Activated naive CD8-positive, alpha-beta T cell treated with anti-CD3 and anti-CD28 coated beads, Interleukin-2, amount 50 U/mL, for 16 hours (primary cell): ENCODE data around the gene CNPY3.
"Not testable (repeated sequence)": the region's sequence is repeated elsewhere in the genome, so short reads cannot be mapped to it uniquely, and the experiment has no call there.

Experiments
- DNase-seq: peaks from one replicate; pipeline ENCODE4 v3.0.0-alpha.2; 2020; ENCODE audit warnings: low read depth, low spot score

Gene CNPY3

GRCh38 chr6:42915732-42916131 lies 13.5 kb upstream of the CNPY3 start, which contains the start of gene PTCRA:
Gene PTCRA, plus strand, starts transcription at chr6:42916053. Its CDS starts 17 bp downstream, at chr6:42916070.
- DNase-seq, result no peak

GRCh38 chr6:42916288-42916687 lies 13.0 kb upstream of the CNPY3 start:
- no peak for DNase-seq

- no peak for DNase-seq
Observed at GRCh38 chr6:42921801-42922200, 7.5 kb upstream of the CNPY3 start.

GRCh38 chr6:42923666-42924065 lies 5.6 kb upstream of the CNPY3 start:
- no peak for DNase-seq

GRCh38 chr6:42925248-42925857 lies 3.9 kb upstream of the CNPY3 start:
- no peak for DNase-seq

- peak; percentile 25 for DNase-seq
Observed at GRCh38 chr6:42929821-42930360, 611 bp downstream of the CNPY3 start.

GRCh38 chr6:42932412-42932811 lies 3.1 kb downstream of the CNPY3 start:
- DNase-seq, result no peak

GRCh38 chr6:42933205-42933604 lies 3.9 kb downstream of the CNPY3 start:
- DNase-seq, result no peak

- no peak for DNase-seq
Observed at GRCh38 chr6:42935322-42935721, 6.0 kb downstream of the CNPY3 start.

- DNase-seq, result no peak
Observed at GRCh38 chr6:42936398-42936797, 7.1 kb downstream of the CNPY3 start.

- no peak for DNase-seq
Observed at GRCh38 chr6:42937548-42938427, 8.5 kb downstream of the CNPY3 start.

- DNase-seq, result no peak
Observed at GRCh38 chr6:42938428-42938796, 9.1 kb downstream of the CNPY3 start.

- no peak for DNase-seq
Observed at GRCh38 chr6:42938987-42939809, 9.9 kb downstream of the CNPY3 start.

GRCh38 chr6:42939810-42940167 lies 10.5 kb downstream of the CNPY3 start:
- no peak for DNase-seq

GRCh38 chr6:42940493-42941045 lies 11.3 kb downstream of the CNPY3 start:
- no peak for DNase-seq

GRCh38 chr6:42941356-42941755 lies 12.1 kb downstream of the CNPY3 start:
- DNase-seq, result not testable (repeated sequence)

GRCh38 chr6:42942444-42942843 lies 13.2 kb downstream of the CNPY3 start:
- no peak for DNase-seq

GRCh38 chr6:42947950-42948349 lies 18.7 kb downstream of the CNPY3 start:
- DNase-seq, result no peak

- no peak for DNase-seq
Observed at GRCh38 chr6:42952389-42952788, 23.1 kb downstream of the CNPY3 start.

- DNase-seq, result not testable (repeated sequence)
Observed at GRCh38 chr6:42954405-42954804, 25.1 kb downstream of the CNPY3 start.

GRCh38 chr6:42958125-42958524 lies 28.8 kb downstream of the CNPY3 start:
- DNase-seq, result no peak

- no peak for DNase-seq
Observed at GRCh38 chr6:42959917-42960242, 30.6 kb downstream of the CNPY3 start.
